22Rv1 (cell line): Measurements from ENCODE around the gene APOL5.

Experiments
- CTCF ChIP-seq: fragments of 450-650 bp; IDR thresholded peaks from 2 replicates; pipeline ENCODE4 v1.5.1; 2017; ENCODE audit warnings: mild to moderate bottlenecking
- ZFX ChIP-seq: fragments of 450-650 bp; IDR thresholded peaks from 2 replicates; pipeline ENCODE4 v1.6.1; 2017; ENCODE audit warnings: antibody characterized with exemption, borderline replicate concordance

GRCh38 chr22:35769974-35770373 is 52.3 kb downstream of the APOL5 start:
- TF ChIP-seq CTCF, result no peak
- no peak for TF ChIP-seq ZFX
